HuH-7 (cell line): ENCODE results near the gene MYO1D.

Source experiments
- DNase-seq: peaks from one replicate; pipeline ENCODE4 v3.0.0; 2011; ENCODE audit warnings: low spot score

MYO1D gene

DNA sequence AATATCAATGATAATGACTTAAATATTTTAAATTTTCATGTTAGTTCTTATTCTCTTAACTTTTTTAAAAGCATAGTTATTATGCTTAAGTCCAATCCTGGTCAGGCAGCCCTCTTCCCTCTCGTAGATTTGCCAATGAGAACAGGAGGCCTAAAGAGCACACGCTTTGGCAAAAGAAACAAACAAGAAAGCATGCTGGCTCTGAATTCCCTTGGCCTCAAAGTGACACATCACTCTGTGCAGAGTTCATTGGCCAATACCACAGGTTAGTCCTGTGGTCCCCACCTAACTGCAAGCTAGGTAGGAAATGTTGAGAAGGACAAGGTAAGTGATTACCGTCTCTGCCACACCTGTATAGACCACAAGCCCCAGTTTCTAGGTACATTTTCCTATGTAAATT lies 61.5 kb downstream of the MYO1D start:
- DNase-seq, result no peak

DNA sequence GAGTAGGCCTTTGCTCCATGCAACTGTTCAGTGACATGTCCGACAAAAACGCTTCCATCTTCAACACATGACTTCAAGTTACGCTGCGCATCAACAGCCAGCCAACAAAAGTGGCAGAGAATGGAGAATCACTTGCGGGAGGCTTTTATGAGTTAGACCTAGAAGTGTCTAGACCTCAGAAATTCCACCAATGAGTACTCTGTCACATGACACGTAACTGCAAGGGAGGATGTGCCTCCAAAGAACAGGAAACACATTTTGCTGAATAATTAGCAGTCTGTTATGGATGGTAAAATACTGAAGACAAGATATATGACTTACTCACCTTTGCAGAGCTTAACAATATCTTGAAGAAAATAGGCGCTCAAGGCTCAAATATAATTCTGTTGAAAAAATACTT lies 62.1 kb downstream of the MYO1D start:
- DNase-seq, result no peak

DNA sequence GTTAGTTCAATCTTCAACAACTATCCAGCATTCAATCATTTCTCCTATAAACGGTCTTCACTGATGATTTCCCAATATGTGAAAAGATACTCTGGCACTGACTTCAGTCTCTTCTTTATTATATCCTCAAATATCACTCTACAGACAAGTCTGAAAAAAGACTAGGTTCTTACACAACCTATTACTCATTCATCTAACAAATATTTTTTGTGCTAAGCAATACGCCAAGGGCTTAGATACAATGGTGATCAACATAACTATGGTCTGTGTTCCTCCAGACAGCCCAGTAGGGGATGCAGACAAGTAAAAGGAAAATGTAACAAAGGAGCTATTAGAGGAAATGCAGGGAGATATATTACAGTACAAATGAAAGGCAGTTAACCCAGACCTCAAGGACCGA lies 63.9 kb downstream of the MYO1D start:
- DNase-seq, result no peak

DNA sequence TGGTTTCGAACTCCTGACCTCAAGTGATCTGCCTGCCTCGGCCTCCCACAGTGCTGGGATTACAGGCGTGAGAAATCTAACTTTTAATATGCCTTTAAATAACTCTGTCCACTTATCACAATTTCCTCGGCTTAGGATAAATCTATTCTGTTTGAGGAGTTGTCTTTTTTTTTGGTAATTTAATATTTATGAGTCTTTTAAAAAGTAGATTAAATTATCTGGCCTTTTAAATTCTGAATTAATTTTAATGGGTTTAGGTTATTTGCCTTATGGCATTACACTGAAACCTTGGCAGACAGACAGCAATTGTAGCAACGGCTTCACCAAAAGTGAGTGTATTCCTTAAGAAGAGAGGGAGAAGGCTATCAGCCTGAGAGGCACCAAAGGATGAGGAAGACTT lies 66.2 kb downstream of the MYO1D start:
- no peak for DNase-seq

DNA sequence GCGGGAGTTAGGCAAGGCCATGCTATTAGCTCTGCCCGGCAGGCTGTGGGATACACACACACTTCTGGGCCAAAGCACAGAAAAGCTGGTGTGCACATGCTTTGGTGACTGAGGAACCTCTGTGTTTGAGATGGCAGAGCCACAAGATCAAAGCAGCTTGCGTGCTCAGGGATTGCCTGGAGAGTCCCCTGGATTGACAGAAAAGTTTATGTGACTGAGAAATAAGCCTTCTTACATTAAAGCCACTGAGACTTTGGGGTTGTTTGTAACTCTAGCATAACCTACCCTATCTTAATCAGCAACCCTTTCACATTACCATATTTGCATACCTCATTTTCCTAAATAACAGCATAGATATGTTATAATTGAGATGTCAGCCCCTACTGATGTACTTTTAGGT lies 69.3 kb downstream of the MYO1D start:
- no peak for DNase-seq

DNA sequence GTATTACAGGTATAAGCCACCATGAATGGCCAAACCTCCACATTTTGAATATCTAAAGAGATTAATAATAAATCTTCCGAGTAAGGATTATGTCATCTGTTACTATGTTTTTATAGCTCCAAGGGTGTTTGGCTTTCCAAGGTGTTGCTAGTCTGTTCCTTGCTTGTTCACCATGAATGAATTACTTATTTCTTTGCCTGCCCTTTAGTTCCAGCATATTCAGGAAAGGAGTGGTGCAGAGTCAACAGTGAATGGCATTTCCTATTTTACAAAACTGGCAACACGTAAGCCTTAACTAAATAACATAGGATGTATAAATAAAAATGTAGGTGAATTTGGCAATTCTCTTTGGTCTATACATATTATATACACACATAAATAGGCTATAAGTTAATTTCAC lies 70.3 kb downstream of the MYO1D start:
- no peak for DNase-seq

DNA sequence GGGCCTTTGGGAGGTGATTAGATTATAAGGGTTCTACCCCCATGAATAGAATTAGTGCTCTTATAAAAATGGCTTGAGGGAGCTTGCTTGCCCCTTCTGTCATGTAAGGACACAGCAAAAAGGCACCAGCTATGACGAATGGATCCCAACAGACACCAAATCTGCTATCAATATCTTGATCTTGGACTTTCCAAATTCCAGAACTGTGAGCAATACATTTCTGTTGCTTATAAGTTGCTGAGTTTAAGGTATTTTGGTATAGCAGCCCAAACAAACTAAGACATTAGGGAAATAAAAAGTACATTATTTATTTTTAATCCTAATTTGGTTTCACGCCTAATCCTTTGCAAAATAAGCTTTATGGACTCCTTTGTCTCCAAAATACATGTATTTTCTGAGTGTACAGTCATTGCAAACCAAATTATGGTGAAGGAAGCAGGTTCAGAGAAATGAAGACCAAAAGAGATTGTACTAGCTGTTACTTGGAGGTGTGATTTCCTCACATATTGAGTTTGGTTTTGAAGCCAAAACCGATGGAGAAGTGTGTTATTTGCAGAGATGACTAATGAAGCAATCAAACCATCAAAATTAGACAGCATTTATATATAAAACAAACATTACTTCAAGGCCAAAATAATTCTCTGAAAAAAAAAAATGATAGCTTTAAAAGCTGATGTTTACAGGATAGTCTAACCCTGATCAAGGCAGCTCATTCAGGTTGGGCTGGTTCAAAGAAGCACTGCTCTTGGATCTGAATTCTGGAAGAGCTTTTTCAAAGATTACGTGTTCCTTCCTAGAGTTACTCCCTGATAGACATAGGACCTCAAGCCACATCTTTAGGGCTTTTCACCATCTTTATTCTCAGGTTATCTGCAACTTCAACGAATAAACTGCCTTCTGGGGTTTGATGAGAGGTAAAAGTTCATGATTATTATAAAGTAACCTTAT lies 71.6 kb downstream of the MYO1D start:
- DNase-seq, result no peak

DNA sequence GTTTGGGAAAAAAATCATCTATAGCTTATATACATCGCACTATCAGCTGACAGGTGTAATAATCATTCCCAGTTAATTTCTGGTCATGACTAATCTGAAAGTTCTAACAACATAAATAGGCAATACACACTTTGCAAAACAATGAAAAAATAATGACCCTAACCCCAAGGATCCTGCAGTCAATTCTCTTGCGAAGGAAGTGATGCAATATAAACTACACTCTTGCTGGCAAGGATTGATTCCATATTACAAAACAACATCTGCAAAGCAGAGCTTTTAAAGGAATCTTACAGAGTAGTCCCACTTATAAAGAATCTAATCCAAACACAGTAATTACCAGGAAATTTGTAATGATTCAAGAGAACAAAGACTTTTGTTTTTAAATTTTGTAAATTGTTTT lies 73.4 kb downstream of the MYO1D start:
- no peak for DNase-seq

DNA sequence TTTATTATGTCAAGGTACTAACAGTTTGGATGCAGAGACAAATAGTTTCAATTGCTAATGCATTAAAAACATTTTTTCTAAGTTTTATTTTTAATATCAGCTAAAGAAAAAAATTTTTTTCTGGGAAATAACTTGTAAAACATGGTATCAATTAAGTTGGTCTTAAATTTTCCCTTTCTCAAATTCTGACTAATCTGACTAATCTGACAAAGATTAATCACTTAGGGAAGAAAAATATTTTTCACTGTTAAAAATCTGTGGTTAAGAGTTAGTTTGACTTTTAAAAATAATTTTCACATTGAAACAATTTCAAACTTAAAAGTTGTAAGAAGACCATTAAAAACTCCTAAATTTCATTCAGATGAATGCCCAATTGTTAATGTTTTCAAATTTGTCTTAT lies 74.6 kb downstream of the MYO1D start:
- no peak for DNase-seq

DNA sequence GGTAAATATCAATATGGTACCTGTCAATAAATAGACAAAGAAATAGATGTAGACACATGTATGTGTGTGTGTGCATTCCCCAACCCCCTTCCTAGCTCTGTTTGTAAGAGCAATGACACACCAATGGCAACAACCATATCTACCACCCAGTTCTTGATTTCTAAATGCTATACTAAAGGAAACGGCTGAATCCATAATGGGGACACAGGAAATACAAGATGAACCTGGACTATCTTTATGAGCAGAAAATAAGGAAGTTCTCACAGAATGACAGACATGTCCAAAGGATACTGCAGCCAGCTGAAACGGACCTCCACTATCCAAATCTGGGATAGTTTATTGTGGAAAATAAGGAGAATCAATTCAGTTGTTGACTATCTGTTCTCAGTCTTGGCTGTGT lies 75.3 kb downstream of the MYO1D start:
- no peak for DNase-seq

DNA sequence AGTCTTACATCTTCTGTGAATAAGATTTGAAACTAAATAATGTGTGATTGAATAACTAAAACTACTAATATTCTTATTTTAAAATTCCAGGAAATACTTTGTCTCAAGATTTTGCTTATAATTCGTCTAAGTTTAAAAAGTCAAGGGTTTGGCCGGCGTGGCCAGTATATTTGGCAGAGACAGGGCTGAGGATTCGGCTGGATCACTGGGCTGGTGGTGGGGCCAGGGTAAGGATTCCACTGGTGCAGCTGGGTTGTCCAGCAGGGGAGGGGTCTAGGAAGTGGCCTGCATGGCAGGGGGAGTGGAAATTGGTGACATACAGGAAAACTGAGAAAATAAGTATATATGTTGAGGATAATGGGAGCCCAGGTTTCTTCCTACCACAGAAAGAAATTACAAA lies 75.7 kb downstream of the MYO1D start:
- no peak for DNase-seq

DNA sequence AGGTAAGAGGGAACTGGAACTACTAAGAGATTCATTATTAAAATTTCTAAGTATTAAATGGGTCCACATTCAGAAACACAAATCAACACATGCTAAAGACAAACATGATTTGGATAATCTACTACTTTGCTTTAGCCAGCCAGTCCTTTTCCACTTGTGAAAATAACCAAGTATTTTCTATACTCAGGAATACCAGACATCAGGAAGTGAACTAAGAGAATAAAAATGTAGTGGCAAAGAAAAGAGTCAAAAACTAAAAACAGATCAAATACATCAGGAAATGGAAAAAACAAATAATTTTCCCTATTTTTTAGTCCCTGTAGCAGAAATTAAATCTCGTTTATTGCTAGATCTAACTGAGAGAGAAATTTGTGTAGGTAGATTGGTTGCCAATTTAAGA lies 78.0 kb downstream of the MYO1D start:
- no peak for DNase-seq

DNA sequence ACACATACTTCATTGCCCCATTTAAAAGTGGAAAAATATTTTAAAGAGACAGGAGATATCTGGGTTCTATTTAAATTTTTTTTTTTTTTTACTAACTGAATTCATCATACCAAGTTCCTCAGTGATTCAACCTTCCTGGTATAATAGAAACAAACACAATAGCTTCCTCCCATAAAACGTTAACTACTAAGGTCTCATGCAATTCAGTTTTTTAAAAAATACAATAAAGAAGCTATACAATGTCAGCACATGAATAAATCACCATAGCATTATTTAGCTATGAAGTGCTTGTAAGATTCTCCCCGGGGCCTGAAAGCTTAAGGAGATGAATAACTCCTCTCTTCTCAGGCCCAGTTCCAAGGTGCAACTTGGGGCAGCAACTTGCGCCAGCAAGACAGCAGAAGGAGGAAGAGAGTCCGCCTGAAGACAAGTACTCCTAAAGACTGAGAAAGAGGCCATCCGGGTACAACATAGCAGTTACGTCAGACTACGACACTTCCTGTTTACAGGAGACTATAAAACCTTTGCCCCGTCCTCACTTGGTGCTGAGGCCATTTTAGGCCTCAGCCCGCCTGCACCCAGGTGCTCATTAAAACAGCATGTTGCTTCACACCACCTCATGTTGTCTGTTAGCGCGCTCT lies 81.5 kb downstream of the MYO1D start:
- DNase-seq, result no peak

DNA sequence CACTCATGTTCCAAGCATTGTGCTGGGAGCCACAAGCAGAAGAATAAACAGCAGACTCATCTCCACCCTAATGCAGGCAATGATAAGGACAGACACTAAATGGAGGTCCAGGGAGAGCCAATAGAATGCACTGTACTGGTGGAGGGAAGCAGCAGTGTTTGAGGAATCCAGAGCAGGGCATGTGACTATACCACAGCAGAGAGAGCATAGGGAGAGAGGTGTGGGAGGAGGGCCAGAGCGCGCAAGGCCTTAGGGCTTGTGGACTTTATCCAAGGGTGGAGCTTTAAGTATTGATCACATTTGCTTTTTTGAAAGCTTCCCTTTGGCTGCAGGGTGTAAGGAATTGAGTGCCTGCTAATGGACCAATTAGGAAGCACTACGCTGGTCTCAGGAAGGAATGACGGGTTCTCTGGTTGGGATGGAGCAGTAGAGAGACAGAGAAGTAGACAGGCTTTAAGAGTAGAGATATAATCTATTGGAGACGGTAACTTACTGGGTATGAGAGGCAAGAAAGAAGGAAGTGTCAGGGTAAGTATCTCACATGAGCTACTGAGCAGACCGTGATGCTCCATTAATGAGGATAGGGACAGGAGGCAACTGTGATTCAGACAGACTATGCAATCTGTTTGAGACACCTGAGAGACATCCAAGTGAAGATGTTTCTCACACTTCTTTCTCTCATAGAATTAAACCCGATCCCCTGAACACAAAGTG lies 82.2 kb downstream of the MYO1D start:
- peak; percentile 34 for DNase-seq

DNA sequence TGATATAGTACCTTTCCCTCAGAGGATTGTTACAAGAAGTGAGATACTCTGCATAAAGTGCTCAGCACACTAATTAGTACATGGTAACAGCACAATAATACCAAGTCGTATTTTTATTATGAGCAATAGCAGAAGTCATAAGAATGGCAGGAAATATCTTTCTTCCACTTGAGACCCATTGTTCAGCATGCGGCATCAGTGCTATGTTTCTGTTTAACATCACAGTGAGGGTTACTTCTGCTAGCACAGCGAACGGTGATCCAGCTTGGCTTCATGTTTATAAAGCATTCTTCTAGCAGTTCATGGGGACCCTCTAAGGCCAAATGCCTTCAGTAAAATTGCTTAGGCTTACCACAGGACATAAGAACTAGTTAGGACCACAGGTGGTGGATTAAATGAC lies 83.1 kb downstream of the MYO1D start:
- no peak for DNase-seq

DNA sequence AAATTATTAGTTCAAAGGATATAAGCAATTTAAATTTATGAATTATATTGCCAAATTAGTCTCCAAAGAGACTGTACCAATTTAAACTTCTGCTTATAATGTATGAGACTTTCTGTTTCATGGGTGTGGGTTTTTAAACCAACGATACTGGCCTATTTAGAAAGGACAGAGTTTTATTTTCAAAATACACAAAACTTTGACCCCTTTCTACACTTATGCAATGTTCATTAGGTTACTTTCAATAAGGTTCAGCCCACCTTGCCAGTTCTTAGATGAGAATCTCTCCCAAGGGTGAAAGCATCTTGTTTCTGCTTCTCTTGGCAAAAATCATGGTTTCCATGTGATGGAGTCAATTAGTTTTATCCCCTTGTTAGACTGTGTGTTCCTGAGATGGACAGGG lies 84.7 kb downstream of the MYO1D start:
- no peak for DNase-seq

DNA sequence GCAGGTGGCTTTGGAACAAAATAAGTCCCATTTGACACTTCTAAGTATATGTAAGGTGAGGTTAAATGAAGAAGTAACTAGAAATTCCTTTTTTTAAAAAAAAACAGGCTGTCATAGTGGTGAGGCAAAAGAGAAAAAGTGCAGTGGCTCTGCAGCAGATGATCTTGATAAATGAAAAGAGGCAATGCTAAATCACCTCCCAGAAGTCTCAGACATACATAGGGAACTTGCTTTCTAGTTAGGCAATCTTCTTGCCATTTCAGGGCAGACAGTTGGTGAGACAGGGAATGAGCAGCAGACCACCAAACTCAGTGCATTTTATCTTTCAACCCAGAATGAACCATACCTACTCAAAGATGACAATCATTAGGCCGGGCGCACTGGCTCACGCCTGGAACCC lies 90.8 kb downstream of the MYO1D start:
- no peak for DNase-seq

DNA sequence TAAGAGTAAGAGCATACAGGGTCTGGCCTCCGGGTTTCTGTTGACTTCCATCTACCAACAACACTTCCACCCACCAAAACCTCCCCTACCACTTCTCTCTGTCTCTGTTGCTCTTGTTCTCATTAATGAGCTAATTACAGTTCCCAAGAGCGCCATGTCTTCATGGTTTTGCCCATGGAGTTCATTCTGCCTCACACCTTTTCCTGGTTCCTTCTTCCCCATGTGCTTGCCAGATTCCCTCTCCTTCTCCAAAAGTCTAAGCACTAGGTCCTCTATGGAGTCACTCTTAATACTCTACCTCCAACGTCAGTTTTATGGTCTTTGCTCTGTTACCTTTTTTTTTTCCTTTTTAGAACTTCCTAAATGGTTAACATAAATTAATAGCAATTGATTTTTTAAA lies 92.8 kb downstream of the MYO1D start:
- DNase-seq, result no peak

DNA sequence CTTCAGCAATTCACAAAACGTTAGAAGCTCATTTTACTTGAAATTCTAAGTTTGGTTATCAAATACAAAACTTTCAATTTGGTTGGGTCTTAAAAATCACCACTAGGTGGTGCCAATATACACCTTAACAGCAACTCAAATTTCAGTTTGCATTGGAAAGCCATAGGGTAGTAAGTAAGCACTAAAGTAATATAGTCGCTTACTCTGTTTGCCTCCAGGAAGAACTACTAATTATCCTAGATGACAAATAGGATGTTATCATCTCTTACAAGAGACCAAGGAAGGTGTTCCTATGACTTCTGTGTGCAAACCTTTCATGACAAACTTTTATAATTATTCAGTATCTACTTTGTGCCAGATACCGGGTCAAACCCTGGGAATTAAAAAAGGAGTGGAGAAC lies 93.3 kb downstream of the MYO1D start:
- DNase-seq, result peak; percentile 24

DNA sequence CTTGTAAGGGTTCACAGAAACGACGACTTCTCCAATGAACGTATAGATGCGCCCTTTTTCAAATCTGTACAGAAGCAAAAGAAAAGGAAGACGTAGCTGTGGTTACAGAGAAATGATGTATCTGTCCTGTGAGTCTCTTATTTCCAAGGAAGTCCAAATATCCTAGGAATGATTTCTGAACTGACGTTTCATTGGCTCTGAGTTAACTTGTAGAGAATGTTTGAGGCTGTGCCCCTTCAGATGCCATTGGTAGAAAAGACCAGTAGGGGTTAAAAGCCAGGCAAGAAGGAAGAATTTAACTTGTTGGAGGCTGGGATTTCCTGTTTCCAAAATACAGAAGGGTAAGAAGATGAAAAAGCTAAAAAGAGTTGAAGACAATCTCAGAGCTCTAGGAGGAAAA lies 96.2 kb downstream of the MYO1D start:
- DNase-seq, result no peak

DNA sequence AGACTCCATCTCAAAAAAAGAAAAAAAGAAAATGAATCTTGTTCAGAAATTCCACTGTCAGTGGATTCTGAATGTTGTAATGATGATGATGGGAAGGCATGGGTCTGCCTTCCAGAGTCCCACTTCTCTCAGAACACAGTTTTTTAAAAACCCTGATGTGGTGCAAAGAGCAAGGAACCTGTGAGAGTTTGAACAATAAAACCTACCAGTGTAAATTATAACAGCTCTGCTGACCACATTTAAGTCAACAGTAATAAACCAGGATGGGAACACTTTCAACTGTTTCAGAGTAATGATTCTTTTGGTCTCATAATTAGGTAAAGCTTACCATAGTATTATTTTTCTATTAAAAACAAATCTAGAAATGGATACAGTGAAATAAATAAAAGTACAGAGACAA lies 99.0 kb downstream of the MYO1D start:
- no peak for DNase-seq

DNA sequence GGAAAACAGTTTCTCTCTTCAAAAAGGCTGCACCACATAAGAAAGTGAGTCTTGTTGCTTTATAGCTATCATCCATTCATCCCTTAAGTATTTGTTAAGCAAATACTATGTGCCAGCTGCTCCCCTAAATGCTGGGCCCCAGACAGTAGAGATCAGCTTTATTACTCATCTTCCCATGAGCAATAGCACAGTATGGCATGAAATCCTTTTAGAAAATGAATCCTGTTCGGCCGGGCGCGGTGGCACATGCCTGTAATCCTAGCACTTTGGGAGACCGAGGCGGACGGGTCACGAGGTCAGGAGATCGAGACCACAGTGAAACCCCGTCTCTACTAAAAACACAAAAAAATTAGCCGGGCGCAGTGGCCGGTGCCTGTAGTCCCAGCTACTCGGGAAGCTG lies 99.5 kb downstream of the MYO1D start:
- DNase-seq, result no peak

DNA sequence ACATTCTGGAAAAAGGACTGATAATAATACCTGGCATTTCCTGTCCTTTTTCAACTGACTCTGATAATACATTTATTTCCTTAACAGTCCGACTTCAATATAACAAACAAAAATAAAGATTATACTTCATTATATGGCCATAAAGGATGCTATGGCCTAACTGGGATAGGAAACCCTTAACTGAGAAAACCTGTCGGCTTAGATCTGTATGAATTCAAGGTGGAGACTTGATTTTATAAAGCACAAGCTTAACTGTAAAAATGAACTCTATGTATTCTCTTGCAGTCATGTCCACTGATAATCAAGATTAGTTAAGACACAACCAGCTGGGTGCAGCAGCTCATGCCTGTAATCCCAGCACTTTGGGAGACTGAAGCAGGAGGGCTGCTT lies 102.2 kb downstream of the MYO1D start:
- DNase-seq, result no peak
